HepG2 (cell line): ENCODE data around the gene SLC34A3. TPM values are rescaled to one million over a fixed set of nuclear protein-coding genes. Genes with fewer than 3 reads are reported as not detected.

Source experiments
- CENPT ChIP-seq: sonication (generic); formaldehyde crosslinking; IDR thresholded peaks from 2 replicates; pipeline ENCODE4 v1.8.0; 2022; ENCODE audit warnings: low read depth, mild to moderate bottlenecking, moderate library complexity, missing genetic modification reagents
- CERS6 ChIP-seq: sonication (generic); formaldehyde crosslinking; IDR thresholded peaks from 2 replicates; pipeline ENCODE4 v1.5.0; 2020; ENCODE audit warnings: missing genetic modification reagents
- CHCHD3 ChIP-seq: sonication (generic); formaldehyde crosslinking; IDR thresholded peaks from 2 replicates; pipeline ENCODE4 v1.8.0; 2022; ENCODE audit warnings: mild to moderate bottlenecking, missing genetic modification reagents, moderate library complexity
- GMEB1 ChIP-seq: sonication (generic); formaldehyde crosslinking; IDR thresholded peaks from 2 replicates; pipeline ENCODE4 v1.5.1; 2020; ENCODE audit warnings: missing genetic modification reagents, mild to moderate bottlenecking, borderline replicate concordance
- HNRNPLL ChIP-seq: fragments of 200-400 bp; formaldehyde crosslinking; IDR thresholded peaks from 2 replicates; pipeline ENCODE4 v1.6.1; 2017; ENCODE audit warnings: mild to moderate bottlenecking, low read depth, low read length; ENCODE audit not compliant: poor library complexity, severe bottlenecking
- HOXA3 ChIP-seq: sonication (generic); formaldehyde crosslinking; IDR thresholded peaks from 2 replicates; pipeline ENCODE4 v1.5.0; 2020; ENCODE audit warnings: missing genetic modification reagents
- MLX ChIP-seq: IDR thresholded peaks from 2 replicates; pipeline ENCODE4 v1.6.1; 2016
- SAP130 ChIP-seq: IDR thresholded peaks from 2 replicates; pipeline ENCODE4 v1.6.1; 2016; ENCODE audit warnings: low read depth
- SMYD3 ChIP-seq: sonication (generic); formaldehyde crosslinking; IDR thresholded peaks from 2 replicates; pipeline ENCODE4 v1.8.1; 2023; ENCODE audit warnings: mild to moderate bottlenecking, missing genetic modification reagents
- ZNF512B ChIP-seq: sonication (generic); formaldehyde crosslinking; IDR thresholded peaks from 2 replicates; pipeline ENCODE4 v1.5.1; 2020; ENCODE audit warnings: missing genetic modification reagents, mild to moderate bottlenecking, borderline replicate concordance
- ZNF672 ChIP-seq: sonication (generic); formaldehyde crosslinking; IDR thresholded peaks from 2 replicates; pipeline ENCODE4 v1.8.1; 2022; ENCODE audit warnings: missing genetic modification reagents
- ZNF724P ChIP-seq: sonication (generic); formaldehyde crosslinking; IDR thresholded peaks from 2 replicates; pipeline ENCODE4 v1.8.0; 2022; ENCODE audit warnings: missing genetic modification reagents, borderline replicate concordance
- polyA plus RNA-seq, 8 experiments: library from polyadenylated mRNA; depleted of rRNA in 3 of 8; stranded (reverse) in 7 of 8; unstranded in 1 of 8; fragments of >200 nt; fragmentation: Illumina TruSeq in 4 of 8; extraction: Trizol in 4 of 8; gene quantifications; 2 replicates each; pipeline versions ENCODE4 v1.2.1 to v1.2.3, GENCODE V29; 2011 to 2016; ENCODE audit warnings: low read depth in 4 of 8, missing spikeins in 1 of 8, mixed read lengths in 1 of 8; ENCODE audit not compliant: insufficient read depth in 1 of 8
- total RNA-seq, 5 experiments: library from RNA; depleted of rRNA; stranded (reverse); fragments of >200 nt; fragmentation: Illumina TruSeq; extraction: Trizol; gene quantifications; 2 replicates each; pipeline ENCODE4 v1.2.3, GENCODE V29; 2016; ENCODE audit warnings: low read depth in 1 of 5
- TF ChIP-seq, protein P1 (sequence below): sonication (generic); formaldehyde crosslinking; IDR thresholded peaks from 2 replicates; pipeline ENCODE4 v1.5.0; 2020; ENCODE audit warnings: mild to moderate bottlenecking, missing genetic modification reagents
- TF ChIP-seq, protein P2 (sequence below): sonication (generic); formaldehyde crosslinking; IDR thresholded peaks from 2 replicates; pipeline ENCODE4 v1.4.0; 2020; ENCODE audit warnings: missing genetic modification reagents
- TF ChIP-seq, protein P3 (sequence below): sonication (generic); formaldehyde crosslinking; IDR thresholded peaks from 2 replicates; pipeline ENCODE4 v1.9.0; 2022; ENCODE audit warnings: missing genetic modification reagents, mild to moderate bottlenecking, borderline replicate concordance

Gene SLC34A3
- total and polyA plus RNA-seq, 2 of the 13 experiments (the other 11 are each of a cell fraction or from before 2014, with no cell fraction given) = 0.07 to 1.0 TPM

GRCh38 chr9:137243626-137244485 is 13.2 kb downstream of the SLC34A3 start (continued):
- TF ChIP-seq, protein P1, sequence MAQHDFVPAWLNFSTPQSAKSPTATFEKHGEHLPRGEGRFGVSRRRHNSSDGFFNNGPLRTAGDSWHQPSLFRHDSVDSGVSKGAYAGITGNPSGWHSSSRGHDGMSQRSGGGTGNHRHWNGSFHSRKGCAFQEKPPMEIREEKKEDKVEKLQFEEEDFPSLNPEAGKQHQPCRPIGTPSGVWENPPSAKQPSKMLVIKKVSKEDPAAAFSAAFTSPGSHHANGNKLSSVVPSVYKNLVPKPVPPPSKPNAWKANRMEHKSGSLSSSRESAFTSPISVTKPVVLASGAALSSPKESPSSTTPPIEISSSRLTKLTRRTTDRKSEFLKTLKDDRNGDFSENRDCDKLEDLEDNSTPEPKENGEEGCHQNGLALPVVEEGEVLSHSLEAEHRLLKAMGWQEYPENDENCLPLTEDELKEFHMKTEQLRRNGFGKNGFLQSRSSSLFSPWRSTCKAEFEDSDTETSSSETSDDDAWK (CRISPR knock-in tag) = no peak
- no peak for TF ChIP-seq MLX
- TF ChIP-seq ZNF672 (CRISPR knock-in tag) = 0 out of 2 replicates have a peak, but pooled peaks have one; percentile 15
- no peak for TF ChIP-seq HNRNPLL
- TF ChIP-seq GMEB1 (CRISPR knock-in tag) = no peak
- no peak for TF ChIP-seq ZNF724P (CRISPR knock-in tag)
- no peak for TF ChIP-seq CENPT (CRISPR knock-in tag)
- TF ChIP-seq, protein P2, sequence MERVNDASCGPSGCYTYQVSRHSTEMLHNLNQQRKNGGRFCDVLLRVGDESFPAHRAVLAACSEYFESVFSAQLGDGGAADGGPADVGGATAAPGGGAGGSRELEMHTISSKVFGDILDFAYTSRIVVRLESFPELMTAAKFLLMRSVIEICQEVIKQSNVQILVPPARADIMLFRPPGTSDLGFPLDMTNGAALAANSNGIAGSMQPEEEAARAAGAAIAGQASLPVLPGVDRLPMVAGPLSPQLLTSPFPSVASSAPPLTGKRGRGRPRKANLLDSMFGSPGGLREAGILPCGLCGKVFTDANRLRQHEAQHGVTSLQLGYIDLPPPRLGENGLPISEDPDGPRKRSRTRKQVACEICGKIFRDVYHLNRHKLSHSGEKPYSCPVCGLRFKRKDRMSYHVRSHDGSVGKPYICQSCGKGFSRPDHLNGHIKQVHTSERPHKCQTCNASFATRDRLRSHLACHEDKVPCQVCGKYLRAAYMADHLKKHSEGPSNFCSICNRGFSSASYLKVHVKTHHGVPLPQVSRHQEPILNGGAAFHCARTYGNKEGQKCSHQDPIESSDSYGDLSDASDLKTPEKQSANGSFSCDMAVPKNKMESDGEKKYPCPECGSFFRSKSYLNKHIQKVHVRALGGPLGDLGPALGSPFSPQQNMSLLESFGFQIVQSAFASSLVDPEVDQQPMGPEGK (CRISPR knock-in tag) = peak; percentile 48; the same call in 1 of the 2 replicates
- no peak for TF ChIP-seq SMYD3 (CRISPR knock-in tag)
- TF ChIP-seq CERS6 (CRISPR knock-in tag) = no peak
- TF ChIP-seq ZNF512B (CRISPR knock-in tag) = 0 out of 2 replicates have a peak, but pooled peaks have one; percentile 6
- TF ChIP-seq, protein P3, sequence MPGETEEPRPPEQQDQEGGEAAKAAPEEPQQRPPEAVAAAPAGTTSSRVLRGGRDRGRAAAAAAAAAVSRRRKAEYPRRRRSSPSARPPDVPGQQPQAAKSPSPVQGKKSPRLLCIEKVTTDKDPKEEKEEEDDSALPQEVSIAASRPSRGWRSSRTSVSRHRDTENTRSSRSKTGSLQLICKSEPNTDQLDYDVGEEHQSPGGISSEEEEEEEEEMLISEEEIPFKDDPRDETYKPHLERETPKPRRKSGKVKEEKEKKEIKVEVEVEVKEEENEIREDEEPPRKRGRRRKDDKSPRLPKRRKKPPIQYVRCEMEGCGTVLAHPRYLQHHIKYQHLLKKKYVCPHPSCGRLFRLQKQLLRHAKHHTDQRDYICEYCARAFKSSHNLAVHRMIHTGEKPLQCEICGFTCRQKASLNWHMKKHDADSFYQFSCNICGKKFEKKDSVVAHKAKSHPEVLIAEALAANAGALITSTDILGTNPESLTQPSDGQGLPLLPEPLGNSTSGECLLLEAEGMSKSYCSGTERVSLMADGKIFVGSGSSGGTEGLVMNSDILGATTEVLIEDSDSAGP (CRISPR knock-in tag) = peak; percentile 11
- TF ChIP-seq CHCHD3 = no peak
- 0 out of 2 replicates have a peak, but pooled peaks have one; percentile 8 for TF ChIP-seq HOXA3 (CRISPR knock-in tag)
- TF ChIP-seq SAP130 (CRISPR knock-in tag) = no peak
